BJ (cell line): ENCODE measurements around the gene CACNA2D2. TPM values are rescaled to one million over a fixed set of nuclear protein-coding genes. Genes with fewer than 3 reads are reported as not detected.

Experiments
- CTCF ChIA-PET: fragments of 350-600 bp; formaldehyde crosslinking; extraction: SDS; loops from one replicate; lab custom pipeline; 2021; ENCODE audit warnings: antibody characterized with exemption, inconsistent platforms; lab: Yijun Ruan, JAX
- POLR2A ChIA-PET: fragments of 300-600 bp; sonication (Branson Sonifier 250); formaldehyde crosslinking; extraction: SDS; loops from one replicate; lab custom pipeline; 2021; ENCODE audit warnings: antibody characterized with exemption; lab: Charles Lee
- DNase-seq: peaks from one replicate; pipeline ENCODE4 v3.0.0-alpha.2; 2011; ENCODE audit warnings: low read depth
- H3K27me3 ChIP-seq: 2 replicates; pipeline ENCODE4 v1.6.0; 2011; ENCODE audit warnings: low read length; ENCODE audit not compliant: control insufficient read depth, insufficient read depth
- H3K36me3 ChIP-seq: 2 replicates; pipeline ENCODE4 v1.5.1; 2011; ENCODE audit warnings: low read length; ENCODE audit not compliant: control insufficient read depth, insufficient read depth
- H3K4me3 ChIP-seq: 2 replicates; pipeline ENCODE4 v1.5.1; 2011; ENCODE audit warnings: low read depth, mild to moderate bottlenecking, control low read depth, low read length
- polyA plus RNA-seq: library from polyadenylated mRNA; depleted of rRNA; stranded (reverse); fragments of >200 nt; gene quantifications from 2 replicates; pipeline ENCODE4 v1.2.3, GENCODE V29; 2011
- TF ChIP-seq, protein P1 (sequence below): IDR thresholded peaks from 2 replicates; pipeline ENCODE4 v1.5.1; 2011; ENCODE audit warnings: low read depth, mild to moderate bottlenecking, control low read depth, inconsistent platforms, low read length, moderate library complexity; ENCODE audit not compliant: insufficient read depth

Gene CACNA2D2
- polyA plus RNA-seq, 1 experiment = 0.11 TPM

DNA sequence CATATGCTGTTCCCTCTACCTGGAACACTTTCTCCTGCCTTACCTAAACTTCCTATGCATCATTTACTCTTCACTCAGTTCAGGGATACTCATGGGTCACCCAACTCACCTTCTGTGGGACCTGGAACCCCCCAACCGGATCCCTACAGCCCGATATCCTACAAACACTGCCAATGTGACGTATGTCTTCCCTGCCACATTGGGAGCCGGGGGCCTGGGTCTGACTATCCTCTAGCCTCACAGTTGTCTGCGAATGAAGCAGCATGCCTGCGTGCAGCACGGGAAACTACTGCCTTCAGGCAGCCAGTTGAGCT lies 153.3 kb downstream of the CACNA2D2 start:
- peaks cover 18% of the 10 kb centered on the region for H3K36me3 ChIP-seq
- peak overlapping the region; percentile 85 for H3K4me3 ChIP-seq
- H3K27me3 ChIP-seq = no peaks in the 10 kb centered on the region
- CTCF ChIA-PET = interaction anchor here (0.8 to 7.3 kb wide), 7 partner anchors 7 to 203 kb away, joined by 3 to 98 read pairs (median 4); partner anchors contain the start of gene RASSF1
- DNase-seq = no peak
- TF ChIP-seq, protein P1, sequence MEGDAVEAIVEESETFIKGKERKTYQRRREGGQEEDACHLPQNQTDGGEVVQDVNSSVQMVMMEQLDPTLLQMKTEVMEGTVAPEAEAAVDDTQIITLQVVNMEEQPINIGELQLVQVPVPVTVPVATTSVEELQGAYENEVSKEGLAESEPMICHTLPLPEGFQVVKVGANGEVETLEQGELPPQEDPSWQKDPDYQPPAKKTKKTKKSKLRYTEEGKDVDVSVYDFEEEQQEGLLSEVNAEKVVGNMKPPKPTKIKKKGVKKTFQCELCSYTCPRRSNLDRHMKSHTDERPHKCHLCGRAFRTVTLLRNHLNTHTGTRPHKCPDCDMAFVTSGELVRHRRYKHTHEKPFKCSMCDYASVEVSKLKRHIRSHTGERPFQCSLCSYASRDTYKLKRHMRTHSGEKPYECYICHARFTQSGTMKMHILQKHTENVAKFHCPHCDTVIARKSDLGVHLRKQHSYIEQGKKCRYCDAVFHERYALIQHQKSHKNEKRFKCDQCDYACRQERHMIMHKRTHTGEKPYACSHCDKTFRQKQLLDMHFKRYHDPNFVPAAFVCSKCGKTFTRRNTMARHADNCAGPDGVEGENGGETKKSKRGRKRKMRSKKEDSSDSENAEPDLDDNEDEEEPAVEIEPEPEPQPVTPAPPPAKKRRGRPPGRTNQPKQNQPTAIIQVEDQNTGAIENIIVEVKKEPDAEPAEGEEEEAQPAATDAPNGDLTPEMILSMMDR = no peak
- POLR2A ChIA-PET = interaction anchor here (0.7 kb wide), 1 partner anchor 13 kb away, joined by 5 read pairs; no protein-coding TSS in a partner anchor

DNA sequence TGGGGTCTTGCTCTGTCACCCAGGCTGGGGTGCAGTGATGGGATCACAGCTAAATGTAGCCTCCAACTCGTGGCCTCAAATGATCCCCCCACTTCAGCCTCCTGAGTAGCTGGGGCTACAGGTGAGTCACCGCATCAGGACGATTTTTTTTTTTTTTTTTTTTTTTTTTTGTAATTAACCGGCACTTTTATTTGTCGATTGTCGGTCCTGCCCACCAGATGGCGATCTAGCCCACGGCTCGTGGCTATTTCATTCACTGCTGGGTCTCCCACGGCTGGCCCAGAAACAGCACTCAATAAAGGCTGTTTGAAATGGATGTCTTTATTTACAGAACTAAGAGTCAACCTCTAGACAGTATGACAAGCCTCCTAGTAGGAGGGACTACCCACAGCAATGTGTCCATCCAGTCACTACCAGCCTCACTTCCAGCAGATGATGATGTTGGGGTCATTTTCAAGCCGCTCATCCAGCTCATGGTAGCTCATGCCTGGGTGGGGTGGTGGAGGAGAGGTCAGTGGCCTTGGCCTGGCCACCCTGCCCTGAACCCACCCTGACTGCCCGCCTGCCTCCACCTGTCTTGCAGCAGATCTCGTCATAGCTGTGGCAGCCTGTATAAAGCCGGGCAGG lies 156.1 kb downstream of the CACNA2D2 start:
- DNase-seq = no peak
- ChIA-PET CTCF (interaction anchor here (0.7 to 7.3 kb wide), 17 partner anchors 10 to 266 kb away, joined by 3 to 98 read pairs (median 3); partner anchors contain the start of gene CISH), POLR2A (no interaction called here)
- Histone ChIP-seq H3K27me3 (no peaks in the 10 kb centered on the region), H3K36me3 (peaks cover 2% of the 10 kb centered on the region; the same call in 1 of the 2 replicates), H3K4me3 (no peak overlapping the region)
- TF ChIP-seq, protein P1 = peak; percentile 72

DNA sequence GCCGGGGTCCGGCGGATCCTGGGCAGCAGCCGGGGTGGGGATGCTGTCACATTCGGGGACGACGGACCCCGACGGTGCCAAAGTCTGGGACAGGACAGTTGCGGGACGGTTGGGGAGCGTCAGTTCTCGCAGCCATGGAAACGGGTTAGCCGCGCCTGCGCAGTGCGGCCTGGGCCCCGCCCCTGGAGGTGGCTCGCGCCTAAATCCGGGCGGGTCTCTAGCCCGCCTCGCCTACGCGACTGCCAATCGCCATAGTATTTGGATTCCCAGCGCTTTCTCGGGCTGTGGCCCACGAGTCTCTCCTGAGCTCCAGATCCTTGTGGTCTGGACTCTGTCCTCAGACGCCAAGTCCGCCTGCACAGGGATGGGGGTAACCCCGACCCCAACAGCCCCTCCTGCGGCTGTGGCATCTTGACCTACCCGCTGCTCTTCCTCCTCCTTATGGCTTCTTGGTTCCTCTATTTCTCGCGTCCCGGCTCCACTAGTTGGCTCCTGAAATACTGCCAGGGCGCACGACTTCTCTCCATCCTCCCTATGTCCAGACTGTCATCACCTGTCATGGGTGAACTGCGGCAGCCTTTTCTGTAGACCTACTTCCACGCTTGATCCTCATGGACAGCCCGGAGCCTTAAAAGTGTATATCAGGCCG lies 157.7 kb downstream of the CACNA2D2 start, which contains the start of gene ZMYND10:
Gene ZMYND10, minus strand, starts transcription at position 147 of the 649 bp plus-strand sequence. CDS start 153 bp downstream, outside the sequence.
- POLR2A ChIA-PET = no interaction called here

DNA sequence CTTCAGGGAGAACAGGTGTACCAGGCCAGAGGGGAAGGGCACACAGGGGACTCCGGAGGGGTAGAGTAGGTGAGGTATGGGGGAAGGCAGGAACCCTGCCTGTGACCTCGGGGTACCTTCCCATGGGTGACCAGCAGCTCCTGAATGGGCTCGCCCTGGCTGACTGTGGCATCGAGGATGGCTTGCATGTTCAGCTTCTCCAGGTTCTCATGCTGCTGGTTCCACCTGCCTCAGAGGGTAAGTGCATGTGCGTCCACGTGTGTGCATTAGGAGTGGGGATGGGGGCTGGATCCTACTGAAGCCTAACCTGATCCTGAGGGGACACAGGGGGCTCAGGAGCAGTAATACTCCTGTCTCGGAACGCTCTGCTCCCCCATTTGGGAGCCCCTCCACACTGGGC lies 158.4 kb downstream of the CACNA2D2 start:
- POLR2A ChIA-PET = no interaction called here
- TF ChIP-seq, protein P1 = no peak
- DNase-seq = no peak
- Histone ChIP-seq H3K27me3 (no peaks in the 10 kb centered on the region), H3K36me3 (peaks cover 2% of the 10 kb centered on the region; the same call in 1 of the 2 replicates), H3K4me3 (peak overlapping the region; percentile 37)
- CTCF ChIA-PET = interaction anchor here (0.9 to 7.3 kb wide), 3 partner anchors 80 to 205 kb away, joined by 3 to 98 read pairs (median 5); no protein-coding TSS in a partner anchor

More for the DNA sequence above, 157.7 kb downstream of the CACNA2D2 start, which contains the start of gene ZMYND10:
- H3K4me3 ChIP-seq = peak within 1 kb of the TSS; percentile 37
- CTCF ChIA-PET = interaction anchor here (0.6 to 7.3 kb wide), 4 partner anchors 80 to 1043 kb away, joined by 3 to 98 read pairs (median 4); no protein-coding TSS in a partner anchor
- no peaks in the 10 kb centered on the region for H3K27me3 ChIP-seq
- TF ChIP-seq, protein P1 = no peak
- no peak for DNase-seq
- peaks cover 2% of the 10 kb centered on the region; the same call in 1 of the 2 replicates for H3K36me3 ChIP-seq
